ENCODE data around the gene THNSL1.

- TF ChIP-seq POLR2A (IDR thresholded peaks at IDR 0.05) = no peak
- no peak for TF ChIP-seq CTCF (IDR thresholded peaks at IDR 0.05)
These were observed 25.1 kb upstream of the THNSL1 start for GRCh38 chr10:24991298-24991697.
